Activated CD4-positive, alpha-beta T cell treated with anti-CD3 and anti-CD28 coated beads, Interleukin-2, amount 10 ng/mL, durations not matched to agents 24 days and 14 days (primary cell): Measurements from ENCODE around the gene GRID2. TPM values are rescaled to one million over a fixed set of nuclear protein-coding genes. Genes with fewer than 3 reads are reported as not detected.

Experiments used
- DNase-seq: peaks from one replicate; pipeline ENCODE4 v3.0.0; 2022
- H3K27ac Mint-ChIP-seq: one replicate; pipeline ENCODE4 v1.8.0; 2022; ENCODE audit warnings: mild to moderate bottlenecking, mixed read lengths
- H3K27me3 Mint-ChIP-seq: one replicate; pipeline ENCODE4 v1.8.0; 2022; ENCODE audit warnings: mixed read lengths
- H3K36me3 Mint-ChIP-seq: one replicate; pipeline ENCODE4 v1.8.0; 2022; ENCODE audit warnings: low read depth, mild to moderate bottlenecking, mixed read lengths
- H3K4me1 Mint-ChIP-seq: one replicate; pipeline ENCODE4 v1.8.0; 2021; ENCODE audit warnings: mixed read lengths
- H3K4me3 Mint-ChIP-seq: one replicate; pipeline ENCODE4 v1.8.0; 2022; ENCODE audit warnings: mild to moderate bottlenecking, moderate library complexity, mixed read lengths
- H3K9me3 Mint-ChIP-seq: one replicate; pipeline ENCODE4 v1.8.0; 2021; ENCODE audit warnings: mixed read lengths
- intact Hi-C: fragments of 100-400 bp; cut with micrococcal nuclease; formaldehyde crosslinking; loops from one replicate; pipeline ENCODE4 v1.15.1; 2023
- total RNA-seq: library from RNA; stranded (reverse); gene quantifications from 2 replicates; pipeline ENCODE4 v1.2.3, GENCODE V29; 2022

GRID2 gene
- total RNA-seq, 1 donor from 2014 or later, result not detected

GRCh38 chr4:92580816-92581215 lies 277.1 kb downstream of the GRID2 start:
- Mint-ChIP-seq H3K4me3 (no peak overlapping the region), H3K4me1 (no peaks in the 10 kb centered on the region), H3K27me3 (no peaks in the 10 kb centered on the region), H3K9me3 (peaks cover 5% of the 10 kb centered on the region), H3K27ac (no peak overlapping the region), H3K36me3 (no peaks in the 10 kb centered on the region)
- intact Hi-C loops, result no loop called here
- no peak for DNase-seq

- H3K9me3 Mint-ChIP-seq, result peaks cover 3% of the 10 kb centered on the region
- no peak for DNase-seq
- H3K27me3 Mint-ChIP-seq, result no peaks in the 10 kb centered on the region
- no peaks in the 10 kb centered on the region for H3K36me3 Mint-ChIP-seq
- no peak overlapping the region for H3K4me3 Mint-ChIP-seq
- intact Hi-C loops, result no loop called here
- no peak overlapping the region for H3K27ac Mint-ChIP-seq
- H3K4me1 Mint-ChIP-seq, result no peaks in the 10 kb centered on the region
These were observed 295.3 kb downstream of the GRID2 start for GRCh38 chr4:92599044-92599443.

GRCh38 chr4:92600638-92601037 lies 296.9 kb downstream of the GRID2 start:
- no peaks in the 10 kb centered on the region for H3K27me3 Mint-ChIP-seq
- no peak overlapping the region for H3K27ac Mint-ChIP-seq
- H3K4me3 Mint-ChIP-seq, result no peak overlapping the region
- no peaks in the 10 kb centered on the region for H3K36me3 Mint-ChIP-seq
- H3K9me3 Mint-ChIP-seq, result peaks cover 3% of the 10 kb centered on the region
- no peaks in the 10 kb centered on the region for H3K4me1 Mint-ChIP-seq
- DNase-seq, result no peak
- intact Hi-C loops, result no loop called here

DNA sequence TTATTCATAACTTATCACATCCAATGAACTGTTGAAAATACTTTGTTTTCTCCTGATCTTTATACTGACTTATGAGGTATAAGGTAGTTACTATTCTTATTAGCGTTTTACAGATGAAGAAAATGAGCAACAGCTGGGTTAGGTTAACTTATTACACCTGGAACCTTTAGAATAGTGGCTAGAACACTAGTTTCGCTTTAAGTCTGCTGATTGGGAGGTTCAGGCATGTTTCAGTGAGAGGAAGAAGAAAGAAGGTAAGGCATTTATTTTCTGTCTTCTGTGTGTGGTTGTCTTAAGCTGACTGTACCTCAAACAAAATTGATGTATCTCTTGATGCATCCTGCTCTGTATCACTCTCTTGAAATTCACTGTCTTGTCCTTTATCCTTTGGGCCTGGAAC lies 302.5 kb downstream of the GRID2 start:
- Mint-ChIP-seq H3K4me1 (no peaks in the 10 kb centered on the region), H3K27ac (no peak overlapping the region), H3K9me3 (peaks cover 3% of the 10 kb centered on the region), H3K4me3 (no peak overlapping the region), H3K27me3 (no peaks in the 10 kb centered on the region), H3K36me3 (no peaks in the 10 kb centered on the region)
- DNase-seq, result no peak
- intact Hi-C loops, result no loop called here

- intact Hi-C loops, result no loop called here
- DNase-seq, result no peak
- Mint-ChIP-seq H3K27ac (no peak overlapping the region), H3K27me3 (no peaks in the 10 kb centered on the region), H3K4me1 (no peaks in the 10 kb centered on the region), H3K4me3 (no peak overlapping the region), H3K9me3 (no peaks in the 10 kb centered on the region), H3K36me3 (no peaks in the 10 kb centered on the region)
These were observed 311.3 kb downstream of the GRID2 start for GRCh38 chr4:92615049-92615448.

GRCh38 chr4:92618968-92619367 lies 315.2 kb downstream of the GRID2 start:
- intact Hi-C loops, result no loop called here
- Mint-ChIP-seq H3K9me3 (no peaks in the 10 kb centered on the region), H3K27me3 (no peaks in the 10 kb centered on the region), H3K4me1 (no peaks in the 10 kb centered on the region), H3K27ac (no peak overlapping the region), H3K36me3 (no peaks in the 10 kb centered on the region), H3K4me3 (no peak overlapping the region)
- DNase-seq, result no peak

DNA sequence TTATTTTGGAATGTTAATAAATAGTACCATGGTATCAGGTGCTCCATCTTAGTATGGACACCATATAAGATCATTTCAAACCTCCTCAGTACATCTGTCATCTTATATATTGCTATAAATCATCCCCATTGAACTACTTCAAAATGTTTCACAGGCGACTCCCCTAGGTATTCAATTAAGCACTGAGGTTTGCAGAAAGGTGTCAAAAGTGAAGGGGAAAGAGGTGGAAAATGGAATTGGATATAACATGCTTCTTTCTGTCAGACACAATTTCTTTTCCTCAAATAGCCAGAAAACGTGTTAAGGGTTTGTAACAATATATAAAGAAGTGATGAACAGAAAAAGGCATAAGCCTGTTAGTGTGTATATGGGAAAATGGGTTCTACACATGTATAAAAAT lies 325.5 kb downstream of the GRID2 start:
- Mint-ChIP-seq H3K27ac (no peak overlapping the region), H3K9me3 (no peaks in the 10 kb centered on the region), H3K4me1 (no peaks in the 10 kb centered on the region), H3K27me3 (no peaks in the 10 kb centered on the region), H3K4me3 (no peak overlapping the region), H3K36me3 (no peaks in the 10 kb centered on the region)
- DNase-seq, result no peak
- intact Hi-C loops, result no loop called here

DNA sequence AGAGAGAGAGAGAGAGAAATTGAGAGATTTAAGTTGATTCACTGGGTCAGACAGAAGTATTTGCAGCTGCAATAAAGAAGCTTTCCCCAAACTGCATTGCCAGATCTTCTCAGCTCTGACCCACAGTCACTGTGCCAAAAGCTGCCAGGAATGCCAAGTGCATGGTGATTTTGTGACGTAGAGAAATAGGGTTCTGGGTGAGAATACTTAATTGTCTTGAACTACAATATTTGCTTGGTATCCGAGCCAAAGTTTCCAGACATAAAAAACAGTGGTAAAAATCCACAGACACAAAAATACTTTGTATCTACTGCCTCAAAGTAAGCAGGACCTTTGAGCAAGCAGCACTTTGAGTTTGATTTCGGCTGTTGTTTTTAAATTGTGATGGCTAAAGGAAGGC lies 331.1 kb downstream of the GRID2 start:
- no peak overlapping the region for H3K27ac Mint-ChIP-seq
- H3K4me1 Mint-ChIP-seq, result no peaks in the 10 kb centered on the region
- no peaks in the 10 kb centered on the region for H3K9me3 Mint-ChIP-seq
- intact Hi-C loops, result no loop called here
- H3K36me3 Mint-ChIP-seq, result no peaks in the 10 kb centered on the region
- H3K27me3 Mint-ChIP-seq, result no peaks in the 10 kb centered on the region
- H3K4me3 Mint-ChIP-seq, result no peak overlapping the region
- no peak for DNase-seq

DNA sequence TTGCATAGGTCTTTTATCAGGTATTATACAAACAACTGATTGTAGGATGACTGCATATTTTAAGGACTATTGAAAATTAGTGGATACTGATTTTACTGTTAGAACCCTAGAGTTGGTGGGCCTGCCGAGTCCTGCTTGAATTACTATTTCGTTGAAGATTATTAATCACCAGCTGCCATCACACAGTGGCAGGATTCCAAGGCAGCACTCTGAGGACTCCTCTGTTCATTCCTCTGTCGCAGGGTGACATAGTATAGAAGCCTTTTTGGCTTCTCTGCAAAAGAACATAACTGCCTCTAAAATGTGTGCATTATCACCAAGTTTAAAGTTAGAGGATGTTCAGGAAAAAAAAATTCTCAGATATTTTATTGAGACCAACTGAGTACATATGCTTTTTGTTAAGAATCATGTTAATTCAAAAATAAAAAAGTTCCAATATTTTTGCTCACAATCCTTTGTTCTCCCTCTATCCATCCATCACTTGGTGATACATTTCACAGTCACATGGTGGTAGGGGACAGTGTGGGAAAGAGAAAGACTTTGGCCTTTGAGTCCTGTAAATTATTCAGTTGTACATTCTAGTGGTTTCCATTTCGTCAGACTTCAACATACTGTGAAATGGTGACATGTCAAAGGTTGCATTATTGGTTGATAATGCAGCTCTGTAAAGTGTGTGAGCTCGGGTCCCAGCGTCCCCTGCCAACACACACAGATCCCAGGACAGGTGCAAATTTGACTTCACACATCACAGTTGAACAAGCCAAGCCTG lies 332.5 kb downstream of the GRID2 start:
- Mint-ChIP-seq H3K27ac (no peak overlapping the region), H3K27me3 (no peaks in the 10 kb centered on the region), H3K9me3 (no peaks in the 10 kb centered on the region), H3K4me3 (no peak overlapping the region), H3K4me1 (no peaks in the 10 kb centered on the region), H3K36me3 (no peaks in the 10 kb centered on the region)
- DNase-seq, result no peak
- intact Hi-C loops, result no loop called here

DNA sequence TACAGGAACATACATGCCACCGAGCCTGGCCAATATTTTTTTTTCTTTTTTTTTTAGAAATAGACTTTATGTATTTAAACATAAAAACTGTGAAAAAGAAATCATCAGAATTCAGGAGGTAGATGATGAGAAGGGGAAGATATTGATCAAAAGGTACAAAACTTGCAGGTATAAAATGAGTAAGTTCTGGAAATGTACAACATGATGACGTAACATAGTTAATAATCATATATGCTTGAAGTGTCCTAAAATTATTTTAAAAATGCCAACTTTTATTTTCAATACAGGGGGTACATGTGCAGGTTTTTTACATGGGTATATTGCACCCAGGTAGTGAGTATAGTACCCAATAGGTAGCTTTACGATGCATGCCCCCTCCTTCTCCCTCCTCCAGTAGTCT lies 337.6 kb downstream of the GRID2 start:
- Mint-ChIP-seq H3K27ac (no peak overlapping the region), H3K4me1 (no peaks in the 10 kb centered on the region), H3K9me3 (no peaks in the 10 kb centered on the region), H3K27me3 (no peaks in the 10 kb centered on the region), H3K4me3 (no peak overlapping the region), H3K36me3 (no peaks in the 10 kb centered on the region)
- intact Hi-C loops, result no loop called here
- DNase-seq, result no peak

DNA sequence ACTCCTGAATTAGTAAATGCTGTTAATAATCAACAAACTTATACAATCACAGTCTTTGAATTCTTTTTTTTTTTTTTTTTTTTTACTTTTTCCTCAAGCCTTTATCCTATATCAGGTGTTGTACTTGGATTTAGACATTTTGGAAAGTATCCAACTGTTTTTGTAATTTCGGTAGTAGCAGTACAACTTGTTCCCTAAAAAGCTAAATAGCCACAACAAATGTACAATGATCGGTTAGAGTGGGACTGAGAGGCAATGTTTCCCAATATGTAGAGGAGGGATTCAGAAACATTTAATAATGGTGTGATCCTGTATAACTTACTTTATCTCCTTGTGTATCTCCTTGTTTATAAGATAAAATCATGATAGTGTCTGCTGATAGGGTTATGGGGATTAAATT lies 343.1 kb downstream of the GRID2 start:
- DNase-seq, result no peak

DNA sequence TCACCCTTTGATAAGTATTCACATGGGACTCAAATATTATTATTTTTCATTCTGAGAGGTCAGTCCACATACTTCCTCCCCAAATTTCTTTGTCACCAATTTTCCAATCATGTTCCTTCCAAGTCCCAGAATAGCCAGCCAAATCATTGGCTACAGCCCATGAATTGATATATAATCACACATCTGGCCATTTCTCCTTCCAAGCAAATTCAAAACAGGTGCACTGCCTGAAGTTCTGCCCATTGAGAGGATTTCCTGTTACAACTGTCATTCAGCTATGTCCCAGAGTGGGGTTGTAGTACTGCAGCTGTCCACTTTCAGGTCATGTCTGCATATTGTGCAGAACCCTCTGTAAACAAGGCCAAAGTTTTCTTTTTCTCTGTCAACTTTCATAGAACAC lies 347.8 kb downstream of the GRID2 start:
- Mint-ChIP-seq H3K4me3 (no peak overlapping the region), H3K27ac (no peak overlapping the region), H3K36me3 (no peaks in the 10 kb centered on the region), H3K9me3 (peaks cover 5% of the 10 kb centered on the region), H3K4me1 (no peaks in the 10 kb centered on the region), H3K27me3 (no peaks in the 10 kb centered on the region)
- DNase-seq, result no peak
- intact Hi-C loops, result no loop called here

More for the DNA sequence above, 343.1 kb downstream of the GRID2 start:
- intact Hi-C loops, result no loop called here
- Mint-ChIP-seq H3K9me3 (peaks cover 5% of the 10 kb centered on the region), H3K27me3 (no peaks in the 10 kb centered on the region), H3K36me3 (no peaks in the 10 kb centered on the region), H3K27ac (no peak overlapping the region), H3K4me3 (no peak overlapping the region), H3K4me1 (no peaks in the 10 kb centered on the region)

GRCh38 chr4:92654084-92654483 lies 350.3 kb downstream of the GRID2 start:
- no peak for DNase-seq
- H3K36me3 Mint-ChIP-seq, result no peaks in the 10 kb centered on the region
- H3K4me3 Mint-ChIP-seq, result no peak overlapping the region
- H3K27ac Mint-ChIP-seq, result no peak overlapping the region
- peaks cover 5% of the 10 kb centered on the region for H3K9me3 Mint-ChIP-seq
- intact Hi-C loops, result no loop called here
- no peaks in the 10 kb centered on the region for H3K4me1 Mint-ChIP-seq
- H3K27me3 Mint-ChIP-seq, result no peaks in the 10 kb centered on the region

DNA sequence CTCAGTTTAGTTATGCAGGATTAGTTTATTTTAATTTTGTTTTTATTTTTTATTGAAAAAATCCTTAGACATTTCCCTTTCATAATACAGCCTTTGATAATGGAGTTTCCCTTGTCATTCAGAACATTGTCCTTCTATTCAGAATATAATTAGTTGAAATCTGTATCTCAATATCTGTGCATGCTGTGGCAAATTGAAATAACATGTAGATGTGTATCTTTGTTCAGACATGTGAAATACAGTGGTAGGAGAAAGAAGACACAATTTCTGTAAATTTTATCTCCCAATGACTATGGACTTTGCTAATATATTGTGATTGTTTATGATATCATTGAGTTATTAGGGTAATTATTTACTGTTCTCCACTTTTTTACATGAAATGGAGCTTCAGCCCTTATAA lies 353.9 kb downstream of the GRID2 start:
- no peak overlapping the region for H3K27ac Mint-ChIP-seq
- no peaks in the 10 kb centered on the region for H3K9me3 Mint-ChIP-seq
- H3K4me3 Mint-ChIP-seq, result no peak overlapping the region

GRCh38 chr4:92658318-92658717 lies 354.6 kb downstream of the GRID2 start:
- Mint-ChIP-seq H3K27me3 (no peaks in the 10 kb centered on the region), H3K36me3 (no peaks in the 10 kb centered on the region), H3K9me3 (no peaks in the 10 kb centered on the region), H3K27ac (no peak overlapping the region), H3K4me1 (no peaks in the 10 kb centered on the region), H3K4me3 (no peak overlapping the region)
- DNase-seq, result no peak
- intact Hi-C loops, result no loop called here

More for the DNA sequence above, 353.9 kb downstream of the GRID2 start:
- no peak for DNase-seq
- Mint-ChIP-seq H3K4me1 (no peaks in the 10 kb centered on the region), H3K36me3 (no peaks in the 10 kb centered on the region), H3K27me3 (no peaks in the 10 kb centered on the region)
- intact Hi-C loops, result no loop called here
